MM.1S (cell line): ENCODE measurements around the gene AKR7A2.

Source experiments
- DNase-seq: peaks from one replicate; pipeline ENCODE4 v3.0.0-alpha.2; 2015
- H2AFZ ChIP-seq: fragments of 300-600 bp; sonication (generic); 2 replicates; pipeline ENCODE4 v1.6.0; 2016; ENCODE audit warnings: antibody characterized with exemption, low read length
- H3F3A ChIP-seq: fragments of 300-600 bp; sonication (generic); 2 replicates; pipeline ENCODE4 v1.6.1; 2016; ENCODE audit warnings: mild to moderate bottlenecking, antibody characterized with exemption, low read length, moderate library complexity, mixed read lengths; ENCODE audit not compliant: insufficient read depth
- H3K27ac ChIP-seq: fragments of 300-600 bp; sonication (generic); 2 replicates; pipeline ENCODE4 v1.5.1; 2016; ENCODE audit warnings: mild to moderate bottlenecking, low read length
- H3K27me3 ChIP-seq: fragments of 300-600 bp; sonication (generic); replicated peaks from 2 replicates; pipeline ENCODE4 v1.6.0; 2016; ENCODE audit warnings: low read length; ENCODE audit not compliant: insufficient read depth
- H3K36me3 ChIP-seq: fragments of 300-600 bp; sonication (generic); replicated peaks from 2 replicates; pipeline ENCODE4 v1.6.1; 2016; ENCODE audit warnings: mild to moderate bottlenecking, low read length, mixed read lengths; ENCODE audit not compliant: insufficient read depth
- H3K4me1 ChIP-seq: fragments of 300-600 bp; sonication (generic); 2 replicates; pipeline ENCODE4 v1.6.1; 2016; ENCODE audit warnings: low read length, mixed read lengths
- H3K4me2 ChIP-seq: fragments of 300-600 bp; sonication (generic); 2 replicates; pipeline ENCODE4 v1.6.0; 2016; ENCODE audit warnings: low read depth, low read length
- H3K4me3 ChIP-seq: fragments of 300-600 bp; sonication (generic); 2 replicates; pipeline ENCODE4 v1.5.1; 2016; ENCODE audit warnings: low read length, mixed read lengths
- H3K79me2 ChIP-seq: fragments of 300-600 bp; sonication (generic); 2 replicates; pipeline ENCODE4 v1.6.1; 2016; ENCODE audit warnings: mixed run types, low read length, mixed read lengths
- H3K9ac ChIP-seq: fragments of 300-600 bp; sonication (generic); 2 replicates; pipeline ENCODE4 v1.6.1; 2016; ENCODE audit warnings: low read length, mixed read lengths
- H3K9me2 ChIP-seq: fragments of 300-600 bp; sonication (generic); replicated peaks from 2 replicates; pipeline ENCODE4 v1.6.1; 2016; ENCODE audit warnings: mild to moderate bottlenecking, low read length, mixed read lengths; ENCODE audit not compliant: insufficient read depth
- H3K9me3 ChIP-seq: fragments of 300-600 bp; sonication (generic); replicated peaks from 2 replicates; pipeline ENCODE4 v1.6.1; 2016; ENCODE audit warnings: mild to moderate bottlenecking, low read length, mixed read lengths; ENCODE audit not compliant: insufficient read depth
- H4K20me1 ChIP-seq: fragments of 300-600 bp; sonication (generic); 2 replicates; pipeline ENCODE4 v1.6.1; 2016; ENCODE audit warnings: mild to moderate bottlenecking, low read length, moderate library complexity, mixed read lengths; ENCODE audit not compliant: insufficient read depth
- CTCF ChIP-seq: fragments of 300-600 bp; sonication (generic); IDR thresholded peaks from 2 replicates; pipeline ENCODE4 v1.5.1; 2016; ENCODE audit warnings: antibody characterized with exemption, low read length, mixed read lengths
- EZH2 ChIP-seq: fragments of 300-600 bp; sonication (generic); optimal IDR thresholded peaks from 2 replicates; pipeline ENCODE3; 2017; ENCODE audit warnings: low read depth, mild to moderate bottlenecking, antibody characterized with exemption, low read length, mixed read lengths
- EZH2phosphoT487 ChIP-seq: fragments of 300-600 bp; sonication (generic); IDR thresholded peaks from 2 replicates; pipeline ENCODE4 v1.6.1; 2018; ENCODE audit warnings: antibody characterized with exemption, low read length

Gene AKR7A2

GRCh38 chr1:19338323-19338762 is 26.4 kb upstream of the AKR7A2 start:
- Histone ChIP-seq H3K4me2 (no peak overlapping the region), H3K27me3 (no peaks in the 10 kb centered on the region), H3F3A (no peaks in the 10 kb centered on the region), H3K27ac (no peak overlapping the region), H3K79me2 (no peaks in the 10 kb centered on the region), H3K36me3 (no peaks in the 10 kb centered on the region), H4K20me1 (no peaks in the 10 kb centered on the region), H2AFZ (no peak overlapping the region), H3K4me3 (no peak overlapping the region), H3K9me3 (no peaks in the 10 kb centered on the region), H3K9me2 (no peaks in the 10 kb centered on the region), H3K4me1 (no peaks in the 10 kb centered on the region), H3K9ac (no peak overlapping the region)
- DNase-seq, result no peak
- TF ChIP-seq CTCF, result no peak

- Histone ChIP-seq H3K27ac (no peak overlapping the region), H3F3A (no peaks in the 10 kb centered on the region), H3K9me3 (no peaks in the 10 kb centered on the region), H3K9ac (no peak overlapping the region), H3K36me3 (no peaks in the 10 kb centered on the region), H3K4me3 (no peak overlapping the region), H2AFZ (no peak overlapping the region), H3K4me1 (no peaks in the 10 kb centered on the region), H3K9me2 (no peaks in the 10 kb centered on the region), H3K4me2 (no peak overlapping the region), H3K79me2 (no peaks in the 10 kb centered on the region), H4K20me1 (no peaks in the 10 kb centered on the region), H3K27me3 (no peaks in the 10 kb centered on the region)
- TF ChIP-seq EZH2, result no peak
- TF ChIP-seq EZH2phosphoT487, result no peak
- TF ChIP-seq CTCF, result no peak
- no peak for DNase-seq
These were observed 25.3 kb upstream of the AKR7A2 start for GRCh38 chr1:19337289-19337688.

- no peaks in the 10 kb centered on the region for H3K9me3 ChIP-seq
- DNase-seq, result no peak
- H3K27ac ChIP-seq, result no peak overlapping the region
- H4K20me1 ChIP-seq, result no peaks in the 10 kb centered on the region
- H2AFZ ChIP-seq, result no peak overlapping the region
- H3K79me2 ChIP-seq, result no peaks in the 10 kb centered on the region
- H3K27me3 ChIP-seq, result no peaks in the 10 kb centered on the region
- H3K9me2 ChIP-seq, result no peaks in the 10 kb centered on the region
- H3F3A ChIP-seq, result no peaks in the 10 kb centered on the region
- no peaks in the 10 kb centered on the region for H3K36me3 ChIP-seq
- no peaks in the 10 kb centered on the region for H3K4me1 ChIP-seq
- H3K4me3 ChIP-seq, result no peak overlapping the region
- no peak overlapping the region for H3K4me2 ChIP-seq
- TF ChIP-seq CTCF (no peak), EZH2phosphoT487 (no peak)
- H3K9ac ChIP-seq, result no peak overlapping the region
These were observed 24.6 kb upstream of the AKR7A2 start for GRCh38 chr1:19336543-19336942.
